Esophagus squamous epithelium (tissue), 4 donors: ENCODE measurements around the gene TNNI2.

Experiments used
- POLR2A ChIP-seq, 4 donors: fragments of 450-650 bp; IDR thresholded peaks; one replicate each; pipeline ENCODE4 v1.6.1; 2017; ENCODE audit warnings: antibody characterized with exemption in 4 of 4, mild to moderate bottlenecking in 4 of 4, moderate library complexity in 3 of 4
- TF ChIP-seq, protein P1 (sequence below), 6 experiments: fragments of 450-650 bp in 4 of 6; fragments of 200-600 bp in 2 of 6; sonication (generic) in 2 of 6; IDR thresholded peaks; one replicate each; pipeline ENCODE4 v1.5.1; 2016 to 2019; ENCODE audit warnings: antibody characterized with exemption in 6 of 6, mild to moderate bottlenecking in 4 of 6, moderate library complexity in 4 of 6

- TF ChIP-seq, protein P1, sequence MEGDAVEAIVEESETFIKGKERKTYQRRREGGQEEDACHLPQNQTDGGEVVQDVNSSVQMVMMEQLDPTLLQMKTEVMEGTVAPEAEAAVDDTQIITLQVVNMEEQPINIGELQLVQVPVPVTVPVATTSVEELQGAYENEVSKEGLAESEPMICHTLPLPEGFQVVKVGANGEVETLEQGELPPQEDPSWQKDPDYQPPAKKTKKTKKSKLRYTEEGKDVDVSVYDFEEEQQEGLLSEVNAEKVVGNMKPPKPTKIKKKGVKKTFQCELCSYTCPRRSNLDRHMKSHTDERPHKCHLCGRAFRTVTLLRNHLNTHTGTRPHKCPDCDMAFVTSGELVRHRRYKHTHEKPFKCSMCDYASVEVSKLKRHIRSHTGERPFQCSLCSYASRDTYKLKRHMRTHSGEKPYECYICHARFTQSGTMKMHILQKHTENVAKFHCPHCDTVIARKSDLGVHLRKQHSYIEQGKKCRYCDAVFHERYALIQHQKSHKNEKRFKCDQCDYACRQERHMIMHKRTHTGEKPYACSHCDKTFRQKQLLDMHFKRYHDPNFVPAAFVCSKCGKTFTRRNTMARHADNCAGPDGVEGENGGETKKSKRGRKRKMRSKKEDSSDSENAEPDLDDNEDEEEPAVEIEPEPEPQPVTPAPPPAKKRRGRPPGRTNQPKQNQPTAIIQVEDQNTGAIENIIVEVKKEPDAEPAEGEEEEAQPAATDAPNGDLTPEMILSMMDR (IDR thresholded peaks at IDR 0.05): no peak
- no peak for TF ChIP-seq POLR2A (IDR thresholded peaks at IDR 0.05)
Measured at GRCh38 chr11:1812274-1812673, 26.5 kb upstream of the TNNI2 start.
